A549 (cell line): ENCODE measurements around the gene ROBO1. TPM values are rescaled to one million over a fixed set of nuclear protein-coding genes. Genes with fewer than 3 reads are reported as not detected.

Experiments
- ATAC-seq, 2 experiments: fragments of 200-7000 bp in 1 of 2; fragments of >200 bp in 1 of 2; cut with Nextera tagmentation in 1 of 2; cut with Tn5 transposase in 1 of 2; 3 replicates each; pipeline versions ENCODE4 v1.8.0 to v1.9.1; 2018 to 2020; ENCODE audit warnings: mild to moderate bottlenecking in 1 of 2, moderate library complexity in 1 of 2
- CTCF ChIA-PET: fragments of 300-600 bp; sonication (Branson Sonifier 250); formaldehyde crosslinking; extraction: SDS; loops from one replicate; lab custom pipeline; 2021; ENCODE audit warnings: antibody characterized with exemption, inconsistent platforms; lab: Yijun Ruan, JAX
- POLR2A ChIA-PET: fragments of 350-600 bp; formaldehyde crosslinking; extraction: SDS; loops from one replicate; lab custom pipeline; 2021; ENCODE audit warnings: antibody characterized with exemption, inconsistent platforms; lab: Yijun Ruan, JAX
- DNase-seq, 2 experiments: peaks; one replicate each; pipeline versions ENCODE4 v3.0.0 to v3.0.0-alpha.2; 2011 to 2016; ENCODE audit warnings: low read depth in 1 of 2, low spot score in 1 of 2
- FAIRE-seq: peaks from 2 replicates; lab custom pipeline; 2011; peaks lifted over from hg19 to GRCh38; lab: Jason Lieb, UNC
- H3K27ac ChIP-seq, 2 experiments: fragments of >200 bp; sonication (Bioruptor Twin); formaldehyde crosslinking; 3 replicates each; pipeline ENCODE4 v1.5.1; 2016 to 2017
- H3K4me1 ChIP-seq: fragments of >200 bp; sonication (Bioruptor Twin); formaldehyde crosslinking; 3 replicates; pipeline ENCODE4 v1.6.1; 2016
- H3K4me2 ChIP-seq: fragments of >200 bp; sonication (Bioruptor Twin); formaldehyde crosslinking; 3 replicates; pipeline ENCODE4 v1.6.1; 2016
- H3K4me3 ChIP-seq: fragments of >200 bp; sonication (Bioruptor Twin); formaldehyde crosslinking; 3 replicates; pipeline ENCODE4 v1.5.1; 2016
- H3K9me3 ChIP-seq: fragments of >200 bp; sonication (Bioruptor Twin); formaldehyde crosslinking; 3 replicates; pipeline ENCODE4 v1.6.1; 2016
- ATOH8 ChIP-seq: fragments of 250-450 bp; sonication (Bioruptor Pico); IDR thresholded peaks from 2 replicates; pipeline ENCODE4 v1.5.0; 2020; ENCODE audit warnings: low read depth, mild to moderate bottlenecking, moderate library complexity
- BHLHE40 ChIP-seq: IDR thresholded peaks from 2 replicates; pipeline ENCODE4 v1.6.1; 2012; ENCODE audit warnings: low read depth, low read length, inconsistent platforms
- CBX8 ChIP-seq: fragments of 200-600 bp; sonication (generic); IDR thresholded peaks from 2 replicates; pipeline ENCODE4 v1.6.1; 2016
- CEBPB ChIP-seq, 2 experiments: fragments of >200 bp in 1 of 2; sonication (Bioruptor Twin) in 1 of 2; formaldehyde crosslinking in 1 of 2; IDR thresholded peaks; 2 replicates each; pipeline ENCODE4 v1.6.1; 2012 to 2016
- HDAC2 ChIP-seq: fragments of 200-600 bp; sonication (generic); IDR thresholded peaks from 2 replicates; pipeline ENCODE4 v1.6.1; 2016
- HES2 ChIP-seq: fragments of >200 bp; sonication (Bioruptor Twin); formaldehyde crosslinking; IDR thresholded peaks from 2 replicates; pipeline ENCODE4 v1.6.1; 2016
- HMGXB4 ChIP-seq: fragments of 250-450 bp; sonication (Bioruptor Pico); IDR thresholded peaks from 2 replicates; pipeline ENCODE4 v1.5.0; 2021; ENCODE audit warnings: mild to moderate bottlenecking, moderate library complexity, borderline replicate concordance
- HOXA7 ChIP-seq: fragments of 250-450 bp; sonication (Bioruptor Pico); IDR thresholded peaks from 2 replicates; pipeline ENCODE4 v1.5.0; 2020; ENCODE audit warnings: mild to moderate bottlenecking, moderate library complexity
- HOXB5 ChIP-seq: fragments of 250-450 bp; sonication (Bioruptor Pico); IDR thresholded peaks from 2 replicates; pipeline ENCODE4 v1.5.0; 2020; ENCODE audit warnings: mild to moderate bottlenecking, moderate library complexity
- JUN ChIP-seq, 2 experiments: fragments of >200 bp; sonication (Bioruptor Twin); formaldehyde crosslinking; IDR thresholded peaks; 2 replicates in 1 of 2; 3 replicates in 1 of 2; pipeline ENCODE4 v1.6.1; 2016 to 2017
- KDM1A ChIP-seq: fragments of 200-600 bp; sonication (generic); IDR thresholded peaks from 2 replicates; pipeline ENCODE4 v1.6.1; 2016; ENCODE audit warnings: low read depth, mild to moderate bottlenecking
- MAX ChIP-seq: IDR thresholded peaks from 2 replicates; pipeline ENCODE4 v1.6.1; 2012
- PHF8 ChIP-seq: fragments of 200-600 bp; sonication (generic); IDR thresholded peaks from 2 replicates; pipeline ENCODE4 v1.6.1; 2016; ENCODE audit warnings: low read depth, mild to moderate bottlenecking, antibody characterized with exemption, moderate library complexity, borderline replicate concordance
- POLR2AphosphoS2 ChIP-seq: conservative IDR thresholded peaks from 2 replicates; pipeline ENCODE4 v1.6.1; 2012; ENCODE audit warnings: low read length, improper control_type of control experiment, inconsistent platforms
- RCOR1 ChIP-seq: fragments of 150-350 bp; IDR thresholded peaks from 2 replicates; pipeline ENCODE4 v1.6.1; 2014; ENCODE audit warnings: antibody characterized with exemption, low read length, low read depth
- RFX5 ChIP-seq: fragments of 450-650 bp; IDR thresholded peaks from 2 replicates; pipeline ENCODE4 v1.7.1; 2014; ENCODE audit warnings: antibody characterized with exemption, mild to moderate bottlenecking, moderate library complexity
- SMC3 ChIP-seq: fragments of >200 bp; sonication (Bioruptor Twin); formaldehyde crosslinking; IDR thresholded peaks from 3 replicates; pipeline ENCODE4 v1.6.1; 2018; ENCODE audit warnings: inconsistent platforms
- USF2 ChIP-seq: fragments of 450-650 bp; IDR thresholded peaks from 2 replicates; pipeline ENCODE4 v1.6.1; 2014; ENCODE audit warnings: antibody characterized with exemption
- ZFP36 ChIP-seq: fragments of 450-650 bp; IDR thresholded peaks from 2 replicates; pipeline ENCODE4 v1.6.1; 2014; ENCODE audit warnings: borderline replicate concordance; ENCODE audit not compliant: partially characterized antibody
- ZNF302 ChIP-seq: fragments of 250-450 bp; sonication (Bioruptor Pico); IDR thresholded peaks from 2 replicates; pipeline ENCODE4 v1.9.0; 2021; ENCODE audit warnings: inconsistent platforms, mild to moderate bottlenecking, moderate library complexity
- ZSCAN20 ChIP-seq: fragments of 250-450 bp; sonication (Bioruptor Pico); IDR thresholded peaks from 2 replicates; pipeline ENCODE4 v1.8.0; 2022; ENCODE audit warnings: mild to moderate bottlenecking, moderate library complexity
- WGBS: methylation state at CpG from one replicate; pipeline ENCODE4 v1.1.6; 2017; ENCODE audit errors: missing lambda C conversion rate; 5-methylcytosine and 5-hydroxymethylcytosine counted together
- polyA plus RNA-seq, 4 experiments: library from polyadenylated mRNA; depleted of rRNA in 3 of 4; stranded (reverse); fragments of >200 nt; fragmentation: RNase III in 1 of 4; extraction: RNeasy Plus Mini Kit Qiagen cat#74134 plus additional on column Dnase treatment in 1 of 4; gene quantifications; 2 replicates in 3 of 4; 3 replicates in 1 of 4; pipeline ENCODE4 v1.2.3, GENCODE V29; 2011 to 2017

Gene ROBO1
- polyA plus RNA-seq, 2 of the 4 experiments (the other 2 are of a cell fraction) = 25.3 to 35.6 TPM

- ATAC-seq (no peak), DNase-seq (no peak), FAIRE-seq (no peak)
- ChIA-PET POLR2A (no interaction called here), CTCF (interaction anchor here (1.1 kb wide), 1 partner anchor 57 kb away, joined by 3 read pairs; no protein-coding TSS in a partner anchor)
- no peaks in the 10 kb centered on the region for H3K4me1 ChIP-seq
- H3K4me3 ChIP-seq = no peak overlapping the region
- H3K4me2 ChIP-seq = no peak overlapping the region
- 76% methylated on average over 3 of the region's 3 CpGs for WGBS
- no peaks in the 10 kb centered on the region for H3K9me3 ChIP-seq
- no peak overlapping the region for H3K27ac ChIP-seq
- TF ChIP-seq HOXA7 (CRISPR knock-in tag) = no peak
- no peak for TF ChIP-seq PHF8
- no peak for TF ChIP-seq CBX8
- TF ChIP-seq JUN (IDR thresholded peaks at IDR 0.05) = no peak
- no peak for TF ChIP-seq ZSCAN20 (CRISPR knock-in tag)
- no peak for TF ChIP-seq RFX5
- TF ChIP-seq CEBPB (IDR thresholded peaks at IDR 0.05) = no peak
- no peak for TF ChIP-seq USF2
- TF ChIP-seq HES2 = no peak
- no peak for TF ChIP-seq RCOR1
- no peak for TF ChIP-seq SMC3
Observed at GRCh38 chr3:78588906-78589621, 1178.7 kb downstream of the ROBO1 start.

GRCh38 chr3:78580681-78581080, 1187.1 kb downstream of the ROBO1 start:
- POLR2A ChIA-PET = no interaction called here
- no peak for FAIRE-seq
- Histone ChIP-seq H3K9me3 (no peaks in the 10 kb centered on the region), H3K4me2 (no peak overlapping the region), H3K4me3 (no peak overlapping the region), H3K27ac (no peak overlapping the region), H3K4me1 (no peaks in the 10 kb centered on the region)
- 31% methylated on average over 2 of the region's 2 CpGs for WGBS
- CTCF ChIA-PET = no interaction called here
- TF ChIP-seq POLR2AphosphoS2 (no peak), HDAC2 (no peak), KDM1A (no peak), CBX8 (no peak), HOXB5 (CRISPR knock-in tag) (no peak), ATOH8 (no peak), PHF8 (no peak), HES2 (no peak), MAX (no peak), BHLHE40 (no peak), ZFP36 (no peak), HMGXB4 (CRISPR knock-in tag) (no peak), ZNF302 (CRISPR knock-in tag) (no peak)
- no peak for ATAC-seq
- DNase-seq = no peak
